ENCODE data around the gene KCNE1. TPM values are rescaled to one million over a fixed set of nuclear protein-coding genes. Genes with fewer than 3 reads are reported as not detected.

KCNE1 gene
- total and polyA plus RNA-seq, 2 of the 13 experiments (the other 11 are each of a cell fraction or from before 2014, with no cell fraction given): 0.35 TPM; not detected in 1

DNA sequence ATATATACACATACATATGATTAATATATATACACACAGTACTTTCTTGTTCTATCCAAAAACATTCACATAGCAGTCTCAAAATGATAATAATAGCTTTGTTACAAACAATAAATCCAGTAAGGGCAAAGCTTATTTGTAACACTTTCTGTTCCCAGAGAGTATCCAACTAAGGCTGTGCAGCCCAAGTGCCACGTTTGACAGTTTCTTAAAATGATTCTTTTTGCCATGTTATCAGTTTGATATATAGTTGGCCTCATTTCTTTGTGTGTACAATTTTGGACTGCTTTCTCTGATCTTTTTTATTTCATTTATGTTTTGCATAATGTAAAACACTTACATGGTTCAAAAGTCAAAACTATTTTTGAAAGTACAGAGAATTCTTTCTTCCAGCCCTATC lies 11.8 kb downstream of the KCNE1 start:
- Histone ChIP-seq H3K4me1 (ENCODE audit: insufficient read depth, low read length) (peaks cover 22% of the 10 kb centered on the region), H2AFZ (ENCODE audit: low read length) (no peak overlapping the region), H3K79me2 (ENCODE audit: insufficient read depth, low read length) (no peaks in the 10 kb centered on the region), H3K9me3 (ENCODE audit: low read length) (no peaks in the 10 kb centered on the region; the same call in 1 of the 2 replicates), H3K4me2 (ENCODE audit: low read depth, low read length) (no peak overlapping the region), H3K27ac (ENCODE audit: extremely low read length, insufficient read depth, low read length) (no peak overlapping the region), H3K4me3 (replicated peaks in 1 of 3; ENCODE audit: insufficient read depth in 1 of 3, low read depth in 2 of 3, low read length in 3 of 3) (no peak overlapping the region), H3K36me3 (replicated peaks in 1 of 2; ENCODE audit: control insufficient read depth in 1 of 2, insufficient read depth in 2 of 2, low read length in 2 of 2) (no peaks in the 10 kb centered on the region), H3K9ac (ENCODE audit: insufficient read depth, low read depth, low read length) (no peak overlapping the region), H3K27me3 (ENCODE audit: control insufficient read depth in 1 of 2, insufficient read depth in 2 of 2, low read length in 2 of 2) (no peaks in the 10 kb centered on the region), H4K20me1 (ENCODE audit: insufficient read depth, low read length) (no peaks in the 10 kb centered on the region)
- CTCF ChIA-PET (ENCODE audit: low intra/inter-chr PET ratio, low total read pairs): no interaction called here
- DNase-seq (ENCODE audit: low spot score): no peak
- in situ Hi-C loops (cut with HindIII; ENCODE audit: extremely low pct_ligation_motif_present, low pct_unique_long_range_greater_than_20kb) (no loop called here), intact Hi-C loops (cut with micrococcal nuclease; ENCODE audit: unreplicated experiment) (no loop called here)
- no peak for FAIRE-seq
- no TSS peak for BruUV-seq (replicated peaks)
- WGBS (ENCODE audit: low lambda C conversion rate): 59% methylated on average over 1 of the region's 1 CpG
- TF ChIP-seq, protein P1, sequence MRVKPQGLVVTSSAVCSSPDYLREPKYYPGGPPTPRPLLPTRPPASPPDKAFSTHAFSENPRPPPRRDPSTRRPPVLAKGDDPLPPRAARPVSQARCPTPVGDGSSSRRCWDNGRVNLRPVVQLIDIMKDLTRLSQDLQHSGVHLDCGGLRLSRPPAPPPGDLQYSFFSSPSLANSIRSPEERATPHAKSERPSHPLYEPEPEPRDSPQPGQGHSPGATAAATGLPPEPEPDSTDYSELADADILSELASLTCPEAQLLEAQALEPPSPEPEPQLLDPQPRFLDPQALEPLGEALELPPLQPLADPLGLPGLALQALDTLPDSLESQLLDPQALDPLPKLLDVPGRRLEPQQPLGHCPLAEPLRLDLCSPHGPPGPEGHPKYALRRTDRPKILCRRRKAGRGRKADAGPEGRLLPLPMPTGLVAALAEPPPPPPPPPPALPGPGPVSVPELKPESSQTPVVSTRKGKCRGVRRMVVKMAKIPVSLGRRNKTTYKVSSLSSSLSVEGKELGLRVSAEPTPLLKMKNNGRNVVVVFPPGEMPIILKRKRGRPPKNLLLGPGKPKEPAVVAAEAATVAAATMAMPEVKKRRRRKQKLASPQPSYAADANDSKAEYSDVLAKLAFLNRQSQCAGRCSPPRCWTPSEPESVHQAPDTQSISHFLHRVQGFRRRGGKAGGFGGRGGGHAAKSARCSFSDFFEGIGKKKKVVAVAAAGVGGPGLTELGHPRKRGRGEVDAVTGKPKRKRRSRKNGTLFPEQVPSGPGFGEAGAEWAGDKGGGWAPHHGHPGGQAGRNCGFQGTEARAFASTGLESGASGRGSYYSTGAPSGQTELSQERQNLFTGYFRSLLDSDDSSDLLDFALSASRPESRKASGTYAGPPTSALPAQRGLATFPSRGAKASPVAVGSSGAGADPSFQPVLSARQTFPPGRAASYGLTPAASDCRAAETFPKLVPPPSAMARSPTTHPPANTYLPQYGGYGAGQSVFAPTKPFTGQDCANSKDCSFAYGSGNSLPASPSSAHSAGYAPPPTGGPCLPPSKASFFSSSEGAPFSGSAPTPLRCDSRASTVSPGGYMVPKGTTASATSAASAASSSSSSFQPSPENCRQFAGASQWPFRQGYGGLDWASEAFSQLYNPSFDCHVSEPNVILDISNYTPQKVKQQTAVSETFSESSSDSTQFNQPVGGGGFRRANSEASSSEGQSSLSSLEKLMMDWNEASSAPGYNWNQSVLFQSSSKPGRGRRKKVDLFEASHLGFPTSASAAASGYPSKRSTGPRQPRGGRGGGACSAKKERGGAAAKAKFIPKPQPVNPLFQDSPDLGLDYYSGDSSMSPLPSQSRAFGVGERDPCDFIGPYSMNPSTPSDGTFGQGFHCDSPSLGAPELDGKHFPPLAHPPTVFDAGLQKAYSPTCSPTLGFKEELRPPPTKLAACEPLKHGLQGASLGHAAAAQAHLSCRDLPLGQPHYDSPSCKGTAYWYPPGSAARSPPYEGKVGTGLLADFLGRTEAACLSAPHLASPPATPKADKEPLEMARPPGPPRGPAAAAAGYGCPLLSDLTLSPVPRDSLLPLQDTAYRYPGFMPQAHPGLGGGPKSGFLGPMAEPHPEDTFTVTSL (CRISPR knock-in tag; IDR thresholded peaks at IDR 0.05; ENCODE audit: borderline replicate concordance): no peak
- no peak for ATAC-seq
- POLR2A ChIA-PET: no interaction called here

DNA sequence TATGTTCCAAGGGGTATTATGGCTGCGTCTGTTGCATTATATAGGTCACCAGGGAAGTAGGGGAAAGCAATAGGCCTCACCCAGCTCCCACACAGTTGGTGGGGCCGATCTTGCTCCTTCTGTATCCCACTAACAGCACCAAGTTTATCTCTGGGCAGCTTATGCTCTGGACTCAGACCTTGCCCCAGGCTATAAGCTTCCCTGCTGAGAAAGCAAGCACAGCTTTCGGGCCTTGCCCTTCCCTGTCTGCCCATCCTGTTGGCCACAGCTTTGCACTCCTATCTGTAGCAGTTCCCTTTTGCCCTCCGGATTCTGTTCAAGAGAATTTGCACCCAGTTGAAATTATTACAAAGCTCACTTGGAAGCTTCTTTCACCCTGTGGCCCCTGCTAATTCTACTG lies 12.9 kb downstream of the KCNE1 start:
- ChIA-PET POLR2A (interaction anchor here (0.9 kb wide), 1 partner anchor 23 kb away, joined by 4 read pairs; no protein-coding TSS in a partner anchor), CTCF (ENCODE audit: low intra/inter-chr PET ratio, low total read pairs) (no interaction called here)
- H3K9me3 ChIP-seq (ENCODE audit: low read length): no peaks in the 10 kb centered on the region; the same call in 1 of the 2 replicates
- H2AFZ ChIP-seq (ENCODE audit: low read length): no peak overlapping the region
- no TSS peak for BruUV-seq (replicated peaks)
- ATAC-seq (no peak), DNase-seq (ENCODE audit: low spot score) (no peak), FAIRE-seq (no peak)
- H3K9ac ChIP-seq (ENCODE audit: insufficient read depth, low read depth, low read length): no peak overlapping the region
- no peak for TF ChIP-seq ZNF333 (CRISPR knock-in tag; IDR thresholded peaks at IDR 0.05; ENCODE audit: borderline replicate concordance)
- TF ChIP-seq CCAR2 (optimal IDR thresholded peaks at IDR 0.05; ENCODE audit: low read depth, low read length): no peak
- no peak for TF ChIP-seq ZNF263 (CRISPR knock-in tag; IDR thresholded peaks at IDR 0.05)
- TF ChIP-seq, protein P2, sequence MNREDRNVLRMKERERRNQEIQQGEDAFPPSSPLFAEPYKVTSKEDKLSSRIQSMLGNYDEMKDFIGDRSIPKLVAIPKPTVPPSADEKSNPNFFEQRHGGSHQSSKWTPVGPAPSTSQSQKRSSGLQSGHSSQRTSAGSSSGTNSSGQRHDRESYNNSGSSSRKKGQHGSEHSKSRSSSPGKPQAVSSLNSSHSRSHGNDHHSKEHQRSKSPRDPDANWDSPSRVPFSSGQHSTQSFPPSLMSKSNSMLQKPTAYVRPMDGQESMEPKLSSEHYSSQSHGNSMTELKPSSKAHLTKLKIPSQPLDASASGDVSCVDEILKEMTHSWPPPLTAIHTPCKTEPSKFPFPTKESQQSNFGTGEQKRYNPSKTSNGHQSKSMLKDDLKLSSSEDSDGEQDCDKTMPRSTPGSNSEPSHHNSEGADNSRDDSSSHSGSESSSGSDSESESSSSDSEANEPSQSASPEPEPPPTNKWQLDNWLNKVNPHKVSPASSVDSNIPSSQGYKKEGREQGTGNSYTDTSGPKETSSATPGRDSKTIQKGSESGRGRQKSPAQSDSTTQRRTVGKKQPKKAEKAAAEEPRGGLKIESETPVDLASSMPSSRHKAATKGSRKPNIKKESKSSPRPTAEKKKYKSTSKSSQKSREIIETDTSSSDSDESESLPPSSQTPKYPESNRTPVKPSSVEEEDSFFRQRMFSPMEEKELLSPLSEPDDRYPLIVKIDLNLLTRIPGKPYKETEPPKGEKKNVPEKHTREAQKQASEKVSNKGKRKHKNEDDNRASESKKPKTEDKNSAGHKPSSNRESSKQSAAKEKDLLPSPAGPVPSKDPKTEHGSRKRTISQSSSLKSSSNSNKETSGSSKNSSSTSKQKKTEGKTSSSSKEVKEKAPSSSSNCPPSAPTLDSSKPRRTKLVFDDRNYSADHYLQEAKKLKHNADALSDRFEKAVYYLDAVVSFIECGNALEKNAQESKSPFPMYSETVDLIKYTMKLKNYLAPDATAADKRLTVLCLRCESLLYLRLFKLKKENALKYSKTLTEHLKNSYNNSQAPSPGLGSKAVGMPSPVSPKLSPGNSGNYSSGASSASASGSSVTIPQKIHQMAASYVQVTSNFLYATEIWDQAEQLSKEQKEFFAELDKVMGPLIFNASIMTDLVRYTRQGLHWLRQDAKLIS (CRISPR knock-in tag; IDR thresholded peaks at IDR 0.05): no peak
- no peaks in the 10 kb centered on the region for H4K20me1 ChIP-seq (ENCODE audit: insufficient read depth, low read length)
- intact Hi-C loops (cut with micrococcal nuclease; ENCODE audit: unreplicated experiment) (no loop called here), in situ Hi-C loops (cut with HindIII; ENCODE audit: extremely low pct_ligation_motif_present, low pct_unique_long_range_greater_than_20kb) (no loop called here)
- H3K36me3 ChIP-seq (replicated peaks in 1 of 2; ENCODE audit: control insufficient read depth in 1 of 2, insufficient read depth in 2 of 2, low read length in 2 of 2): no peaks in the 10 kb centered on the region
- 57% methylated on average over 3 of the region's 4 CpGs for WGBS (ENCODE audit: low lambda C conversion rate)
- H3K4me1 ChIP-seq (ENCODE audit: insufficient read depth, low read length): peaks cover 22% of the 10 kb centered on the region
- H3K27me3 ChIP-seq (ENCODE audit: control insufficient read depth in 1 of 2, insufficient read depth in 2 of 2, low read length in 2 of 2): no peaks in the 10 kb centered on the region
- no peak overlapping the region for H3K27ac ChIP-seq (ENCODE audit: extremely low read length, insufficient read depth, low read length)
- no peak overlapping the region for H3K4me2 ChIP-seq (ENCODE audit: low read depth, low read length)
- H3K4me3 ChIP-seq (replicated peaks in 1 of 3; ENCODE audit: insufficient read depth in 1 of 3, low read depth in 2 of 3, low read length in 3 of 3): no peak overlapping the region
- H3K79me2 ChIP-seq (ENCODE audit: insufficient read depth, low read length): no peaks in the 10 kb centered on the region
